OCI-LY3 (cell line): ENCODE measurements around the gene PLIN4.
"Not testable (repeated sequence)": the region's sequence is repeated elsewhere in the genome, so short reads cannot be mapped to it uniquely, and the experiment has no call there.

ENCODE experiments used
- CTCF ChIP-seq: fragments of 200-600, 300-600 bp; sonication (generic); IDR thresholded peaks from 2 replicates; pipeline ENCODE4 v1.5.1; 2014; ENCODE audit warnings: antibody characterized with exemption, low read length, low read depth
- EZH2phosphoT487 ChIP-seq: fragments of 200-600 bp; shearing (Covaris generic); IDR thresholded peaks from 2 replicates; pipeline ENCODE4 v1.6.1; 2018; ENCODE audit warnings: antibody characterized with exemption, mixed run types, low read depth

GRCh38 chr19:4563562-4563961 is 45.3 kb upstream of the PLIN4 start:
- not testable (repeated sequence) for TF ChIP-seq CTCF, EZH2phosphoT487
